GM19328 (cell line): ENCODE measurements around the gene SPOUT1.
"Not testable (repeated sequence)": the region's sequence is repeated elsewhere in the genome, so short reads cannot be mapped to it uniquely, and the experiment has no call there.

ENCODE experiments used
- ATAC-seq: cut with Tn5 transposase; IDR thresholded peaks from one replicate; pipeline ENCODE4 v1.9.1; 2021; ENCODE audit warnings: mild to moderate bottlenecking, moderate library complexity; ENCODE audit not compliant: unreplicated experiment

Gene SPOUT1

GRCh38 chr9:128829477-128830251 lies at the start of gene SPOUT1:
Gene SPOUT1, minus strand, starts transcription at chr9:128829794. Its CDS starts 14 bp downstream, at chr9:128829780.
- ATAC-seq: peak; percentile 97

- no peak for ATAC-seq
These were observed 48.3 kb upstream of the SPOUT1 start for GRCh38 chr9:128877852-128878251.

- not testable (repeated sequence) for ATAC-seq
These were observed 41.3 kb upstream of the SPOUT1 start for GRCh38 chr9:128870941-128871265.

GRCh38 chr9:128870128-128870940 lies 40.7 kb upstream of the SPOUT1 start:
- ATAC-seq: no peak

- no peak for ATAC-seq
These were observed 34.1 kb upstream of the SPOUT1 start for GRCh38 chr9:128863647-128864046.

- ATAC-seq: no peak
These were observed 32.8 kb upstream of the SPOUT1 start for GRCh38 chr9:128862401-128862851.

GRCh38 chr9:128861501-128861900 lies 31.9 kb upstream of the SPOUT1 start:
- no peak for ATAC-seq

- no peak for ATAC-seq
These were observed 31.3 kb upstream of the SPOUT1 start for GRCh38 chr9:128860937-128861336.

- ATAC-seq: not testable (repeated sequence)
These were observed 28.9 kb upstream of the SPOUT1 start for GRCh38 chr9:128858476-128858875.

- not testable (repeated sequence) for ATAC-seq
These were observed 24.9 kb upstream of the SPOUT1 start for GRCh38 chr9:128854454-128854853.

GRCh38 chr9:128852646-128853045 lies 23.1 kb upstream of the SPOUT1 start:
- ATAC-seq: not testable (repeated sequence)

GRCh38 chr9:128851779-128852600 lies 22.4 kb upstream of the SPOUT1 start:
- not testable (repeated sequence) for ATAC-seq

GRCh38 chr9:128851024-128851423 lies 21.4 kb upstream of the SPOUT1 start:
- not testable (repeated sequence) for ATAC-seq

GRCh38 chr9:128847803-128848202 lies 18.2 kb upstream of the SPOUT1 start:
- ATAC-seq: no peak

GRCh38 chr9:128846680-128847030 lies 17.1 kb upstream of the SPOUT1 start:
- ATAC-seq: no peak

GRCh38 chr9:128845186-128845931 lies 15.8 kb upstream of the SPOUT1 start:
- ATAC-seq: no peak

- ATAC-seq: not testable (repeated sequence)
These were observed 13.6 kb upstream of the SPOUT1 start for GRCh38 chr9:128843171-128843570.

GRCh38 chr9:128841694-128842492 lies 12.3 kb upstream of the SPOUT1 start:
- no peak for ATAC-seq

GRCh38 chr9:128840524-128840923 lies 10.9 kb upstream of the SPOUT1 start:
- ATAC-seq: no peak

- ATAC-seq: no peak
These were observed 8.7 kb upstream of the SPOUT1 start for GRCh38 chr9:128838338-128838737.
